Heart right ventricle (tissue), 16 donors: ENCODE results near the gene SUGCT. TPM values are rescaled to one million over a fixed set of nuclear protein-coding genes. Genes with fewer than 3 reads are reported as not detected.

Experiments
- ATAC-seq, 8 donors: fragments of 200-7000 bp; cut with Tn5 transposase; one replicate each; pipeline ENCODE4 v1.9.1; 2020; ENCODE audit warnings: mild to moderate bottlenecking in 8 of 8, moderate library complexity in 8 of 8, moderate number of reproducible peaks in 1 of 8
- DNase-seq, 2 donors: peaks; one replicate each; pipeline ENCODE4 v3.0.0-alpha.2; 2020
- H3K27ac ChIP-seq, 10 donors: fragments of 200-600 bp; sonication (generic) in 2 of 10; one replicate each; pipeline versions ENCODE4 v1.5.0 to v1.8.0; 2020 to 2022; ENCODE audit warnings: mild to moderate bottlenecking in 3 of 10
- H3K27me3 ChIP-seq, 7 donors: fragments of 200-600 bp; one replicate each; pipeline ENCODE4 v1.8.0; 2021 to 2022; ENCODE audit warnings: mild to moderate bottlenecking in 2 of 7
- H3K36me3 ChIP-seq, 9 donors: fragments of 200-600 bp; sonication (generic) in 1 of 9; one replicate each; pipeline versions ENCODE4 v1.5.0 to v1.8.0; 2020 to 2022; ENCODE audit warnings: mild to moderate bottlenecking in 2 of 9
- H3K4me1 ChIP-seq, 9 donors: fragments of 200-600 bp; sonication (generic) in 1 of 9; one replicate each; pipeline versions ENCODE4 v1.5.0 to v1.8.0; 2020 to 2022; ENCODE audit warnings: mild to moderate bottlenecking in 4 of 9
- H3K4me3 ChIP-seq, 10 donors: fragments of 200-600 bp; sonication (generic) in 2 of 10; one replicate each; pipeline versions ENCODE4 v1.5.0 to v1.8.0; 2020 to 2022; ENCODE audit warnings: mild to moderate bottlenecking in 7 of 10, moderate library complexity in 2 of 10
- H3K9me3 ChIP-seq, 11 donors: fragments of 200-600 bp in 10 of 11; sonication (generic) in 2 of 11; one replicate each; pipeline versions ENCODE4 v1.5.0 to v1.8.0; 2013 to 2022; ENCODE audit warnings: mild to moderate bottlenecking in 2 of 11, control low read depth in 1 of 11, moderate library complexity in 1 of 11
- CTCF ChIP-seq, 9 donors: fragments of 200-600 bp; sonication (generic) in 2 of 9; IDR thresholded peaks; one replicate each; pipeline versions ENCODE4 v1.5.0 to v1.8.0; 2021 to 2022; ENCODE audit warnings: antibody characterized with exemption in 9 of 9, mild to moderate bottlenecking in 5 of 9, moderate library complexity in 1 of 9
- WGBS, 2 donors: extraction: QIAGEN DNeasy Blood & Tissue Kit; methylation state at CpG; one replicate each; pipeline ENCODE4 v1.1.7; 2013; ENCODE audit warnings: inconsistent platforms in 1 of 2; 5-methylcytosine and 5-hydroxymethylcytosine counted together
- intact Hi-C, 10 donors: fragments of 100-400 bp; cut with DNase I; formaldehyde crosslinking; loops; one replicate each; pipeline versions ENCODE4 v1.11.1 to v1.14.2; 2022
- polyA plus RNA-seq, 2 donors: library from polyadenylated mRNA; stranded (reverse); fragments of 200-250 nt; gene quantifications; one replicate each; pipeline ENCODE4 v1.2.3, GENCODE V29; 2013
- total RNA-seq, 10 donors: library from RNA; stranded (reverse); fragmentation: NEBNext Ultra II Directional in 3 of 10; extraction: Animal tissue kit (Norgen Biotek cat#: 25700) in 3 of 10; gene quantifications; one replicate each; pipeline versions ENCODE4 v1.2.1 to v1.2.4, GENCODE V29; 2021 to 2023
- donor health status: Arrhythmogenic right ventricular cardiomyopathy.
- donor health status: ischemic (EF 13 %, LVEDD 7.1; RV severe dilation, severe dysfunction).
- donor health status: healthy with polysubstance abuse.
- donor health status: DM: no; HTN: yes; CAD: no.
- donor health status: DM: no; HTN: no; CAD: no.
- donor health status: ischemic (EF 25% LVEDD 6.9; RV normal size, moderate dysfunction).
- donor health status: ischemic (EF 25% LVEDD 5.7; RV mildly dilated, moderate dysfunction).
- donor health status: healthy.
- donor health status: DM: yes; HTN: yes; CAD: no.
- donor health status: Ischemic cardiomyopathy.
- donor health status: ischemic (EF 35%, LVEDD 5.7; RV mildly dilated, moderate dysfunction).
- donor health status: nonischemic (EF 11% LVEDD 7.7; RV severe dilation, severe dysfunction).
- donor health status: DM: yes; HTN: yes; CAD: no.
- donor health status: PGD.
- donor health status: ischemic (EF 29% LVEDD 5.4; RV normal size, mild dysfunction).
- donor health status: nonischemic (EF 23%, LVEDD 6.1; RV moderate dilation, normal function).

The SUGCT gene
- total and polyA plus RNA-seq, 12 donors = 1.2 to 8.1 (median 6.1) TPM

- WGBS, 2 donors = 76 to 85% methylated on average over 1 of the region's 1 CpG
- Histone ChIP-seq H3K4me1 (no peaks in the 10 kb centered on the region), H3K27me3 (no peaks in the 10 kb centered on the region), H3K4me3 (no peak overlapping the region), H3K9me3 (no peaks in the 10 kb centered on the region), H3K36me3 (no peaks in the 10 kb centered on the region), H3K27ac (no peak overlapping the region)
- no peak for ATAC-seq
- intact Hi-C loops = no loop called here
- DNase-seq = no peak
- TF ChIP-seq CTCF (IDR thresholded peaks at IDR 0.05) = no peak
Observed at GRCh38 chr7:40475681-40475982, 340.8 kb downstream of the SUGCT start.

- ATAC-seq (no peak), DNase-seq (no peak)
- WGBS, 2 donors = 81 to 87% methylated on average over 2 of the region's 2 CpGs
- H3K4me1 ChIP-seq = no peaks in the 10 kb centered on the region
- no peaks in the 10 kb centered on the region for H3K9me3 ChIP-seq
- no peaks in the 10 kb centered on the region for H3K27me3 ChIP-seq
- no peak overlapping the region for H3K27ac ChIP-seq
- no peak overlapping the region for H3K4me3 ChIP-seq
- intact Hi-C loops = no loop called here
- TF ChIP-seq CTCF (IDR thresholded peaks at IDR 0.05) = no peak
- no peaks in the 10 kb centered on the region for H3K36me3 ChIP-seq
Observed at GRCh38 chr7:40477094-40477493, 342.3 kb downstream of the SUGCT start.

GRCh38 chr7:40482845-40483244, 348.0 kb downstream of the SUGCT start:
- H3K27ac ChIP-seq = no peak overlapping the region
- DNase-seq = no peak
- 51 to 58% methylated on average over 3 of the region's 3 CpGs for WGBS, 2 donors
- no peaks in the 10 kb centered on the region for H3K27me3 ChIP-seq
- no peaks in the 10 kb centered on the region for H3K36me3 ChIP-seq
- intact Hi-C loops = no loop called here
- no peak for ATAC-seq
- peaks cover 0 to 2% (median 0%) of the 10 kb centered on the region in 11 donors for H3K9me3 ChIP-seq
- H3K4me3 ChIP-seq = no peak overlapping the region
- no peak for TF ChIP-seq CTCF (IDR thresholded peaks at IDR 0.05)
- H3K4me1 ChIP-seq = peaks cover 0 to 9% (median 0%) of the 10 kb centered on the region in 9 donors

- Histone ChIP-seq H3K36me3 (no peaks in the 10 kb centered on the region), H3K27me3 (no peaks in the 10 kb centered on the region), H3K4me3 (no peak overlapping the region), H3K27ac (peak overlapping the region in 1 of 10 donors; percentile 30), H3K9me3 (peaks cover 0 to 10% (median 3%) of the 10 kb centered on the region in 11 donors), H3K4me1 (peaks cover 0 to 9% (median 0%) of the 10 kb centered on the region in 9 donors)
- no peak for DNase-seq
- ATAC-seq = no peak
- TF ChIP-seq CTCF (IDR thresholded peaks at IDR 0.05) = peak in 4 of 9 donors; percentile 12 to 34 (median 20)
- WGBS, 2 donors = 33 to 47% methylated on average over 1 of the region's 1 CpG
- intact Hi-C loops = no loop called here
Observed at GRCh38 chr7:40483630-40484029, 348.8 kb downstream of the SUGCT start.
